GM21390 (cell line): ENCODE measurements around the gene CLECL1.
"Not testable (repeated sequence)": the region's sequence is repeated elsewhere in the genome, so short reads cannot be mapped to it uniquely, and the experiment has no call there.

Experiments used
- ATAC-seq: cut with Tn5 transposase; IDR thresholded peaks from one replicate; pipeline ENCODE4 v1.9.1; 2021; ENCODE audit not compliant: unreplicated experiment

The CLECL1 gene

GRCh38 chr12:9699269-9699897 lies 33.5 kb downstream of the CLECL1 start:
- no peak for ATAC-seq

GRCh38 chr12:9698681-9699080 lies 34.2 kb downstream of the CLECL1 start:
- no peak for ATAC-seq

GRCh38 chr12:9697619-9698018 lies 35.3 kb downstream of the CLECL1 start:
- ATAC-seq, result no peak

GRCh38 chr12:9695661-9696060 lies 37.2 kb downstream of the CLECL1 start:
- not testable (repeated sequence) for ATAC-seq

GRCh38 chr12:9695150-9695549 lies 37.7 kb downstream of the CLECL1 start:
- ATAC-seq, result not testable (repeated sequence)

- no peak for ATAC-seq
Observed at GRCh38 chr12:9694241-9694640, 38.7 kb downstream of the CLECL1 start.

- ATAC-seq, result no peak
Observed at GRCh38 chr12:9692909-9693308, 40.0 kb downstream of the CLECL1 start.

GRCh38 chr12:9687228-9687627 lies 45.7 kb downstream of the CLECL1 start:
- no peak for ATAC-seq

- no peak for ATAC-seq
Observed at GRCh38 chr12:9685915-9686314, 47.0 kb downstream of the CLECL1 start.

- ATAC-seq, result not testable (repeated sequence)
Observed at GRCh38 chr12:9685366-9685765, 47.5 kb downstream of the CLECL1 start.

- ATAC-seq, result not testable (repeated sequence)
Observed at GRCh38 chr12:9682949-9683348, 49.9 kb downstream of the CLECL1 start.

- not testable (repeated sequence) for ATAC-seq
Observed at GRCh38 chr12:9682508-9682907, 50.4 kb downstream of the CLECL1 start.

GRCh38 chr12:9674226-9674590 lies 58.7 kb downstream of the CLECL1 start:
- peak; percentile 34 for ATAC-seq

- ATAC-seq, result peak; percentile 33
Observed at GRCh38 chr12:9673404-9674225, 59.3 kb downstream of the CLECL1 start.
